Astrocyte (in vitro differentiated cells and primary cell): ENCODE results near the gene TUBGCP4. TPM values are rescaled to one million over a fixed set of nuclear protein-coding genes. Genes with fewer than 3 reads are reported as not detected.

Experiments
- DNase-seq: peaks from one replicate; pipeline ENCODE4 v3.0.0-alpha.2; 2010; ENCODE audit warnings: low read depth
- FAIRE-seq: peaks from 2 replicates; lab custom pipeline; 2011; peaks lifted over from hg19 to GRCh38; lab: Jason Lieb, UNC
- H2AFZ ChIP-seq: 2 replicates; pipeline ENCODE4 v1.6.0; 2012; ENCODE audit warnings: low read depth, low read length, inconsistent platforms
- H3K27ac ChIP-seq: 2 replicates; pipeline ENCODE4 v1.5.1; 2011; ENCODE audit warnings: low read depth, low read length, inconsistent platforms
- H3K27me3 ChIP-seq: 2 replicates; pipeline ENCODE4 v1.6.0; 2011; ENCODE audit warnings: low read length, inconsistent platforms; ENCODE audit not compliant: insufficient read depth
- H3K36me3 ChIP-seq: 2 replicates; pipeline ENCODE4 v1.5.1; 2011; ENCODE audit warnings: low read length, inconsistent platforms; ENCODE audit not compliant: insufficient read depth
- H3K4me1 ChIP-seq: 2 replicates; pipeline ENCODE4 v1.5.1; 2011; ENCODE audit warnings: low read length, inconsistent platforms; ENCODE audit not compliant: insufficient read depth
- H3K4me2 ChIP-seq: 2 replicates; pipeline ENCODE4 v1.6.0; 2012; ENCODE audit warnings: low read length, inconsistent platforms
- H3K4me3 ChIP-seq: 2 replicates; pipeline ENCODE4 v1.5.1; 2011; ENCODE audit warnings: low read depth, mild to moderate bottlenecking, low read length, inconsistent platforms; ENCODE audit not compliant: insufficient read depth
- H3K79me2 ChIP-seq: 2 replicates; pipeline ENCODE4 v1.6.0; 2012; ENCODE audit warnings: mild to moderate bottlenecking, low read length, inconsistent platforms; ENCODE audit not compliant: insufficient read depth
- H3K9ac ChIP-seq: 2 replicates; pipeline ENCODE4 v1.6.0; 2012; ENCODE audit warnings: mild to moderate bottlenecking, low read length, inconsistent platforms
- H3K9me3 ChIP-seq: 2 replicates; pipeline ENCODE4 v1.5.1; 2012; ENCODE audit warnings: low read depth, mild to moderate bottlenecking, low read length, inconsistent platforms; ENCODE audit not compliant: insufficient read depth
- H4K20me1 ChIP-seq: 2 replicates; pipeline ENCODE4 v1.6.0; 2012; ENCODE audit warnings: low read length, inconsistent platforms; ENCODE audit not compliant: insufficient read depth
- H3K27ac Mint-ChIP-seq: one replicate; pipeline ENCODE4 v1.8.0; 2021; ENCODE audit warnings: mild to moderate bottlenecking, mixed read lengths; ENCODE audit not compliant: unreplicated experiment
- H3K27me3 Mint-ChIP-seq: one replicate; pipeline ENCODE4 v1.8.0; 2021; ENCODE audit warnings: low read depth, mixed read lengths; ENCODE audit not compliant: unreplicated experiment
- H3K36me3 Mint-ChIP-seq: one replicate; pipeline ENCODE4 v1.8.0; 2021; ENCODE audit warnings: low read depth, mixed read lengths; ENCODE audit not compliant: unreplicated experiment
- H3K4me1 Mint-ChIP-seq: one replicate; pipeline ENCODE4 v1.8.0; 2021; ENCODE audit warnings: low read depth, mixed read lengths; ENCODE audit not compliant: unreplicated experiment
- H3K4me3 Mint-ChIP-seq: one replicate; pipeline ENCODE4 v1.8.0; 2021; ENCODE audit warnings: mild to moderate bottlenecking, moderate library complexity, mixed read lengths; ENCODE audit not compliant: unreplicated experiment
- H3K9me3 Mint-ChIP-seq: one replicate; pipeline ENCODE4 v1.8.0; 2021; ENCODE audit warnings: mild to moderate bottlenecking, mixed read lengths; ENCODE audit not compliant: unreplicated experiment
- EZH2 ChIP-seq: IDR thresholded peaks from 2 replicates; pipeline ENCODE4 v1.6.1; 2012; ENCODE audit warnings: mild to moderate bottlenecking, low read length, inconsistent platforms; ENCODE audit not compliant: insufficient read depth
- total RNA-seq: library from RNA; stranded (reverse); gene quantifications from 2 replicates; pipeline ENCODE4 v1.2.1, GENCODE V29; 2021
- TF ChIP-seq, protein P1 (sequence below): IDR thresholded peaks from 2 replicates; pipeline ENCODE4 v1.5.1; 2011; ENCODE audit warnings: low read depth, mild to moderate bottlenecking, inconsistent platforms, low read length, moderate library complexity; ENCODE audit not compliant: insufficient read depth

Gene TUBGCP4
- total RNA-seq, 1 donor from 2014 or later = 12.0 TPM

DNA sequence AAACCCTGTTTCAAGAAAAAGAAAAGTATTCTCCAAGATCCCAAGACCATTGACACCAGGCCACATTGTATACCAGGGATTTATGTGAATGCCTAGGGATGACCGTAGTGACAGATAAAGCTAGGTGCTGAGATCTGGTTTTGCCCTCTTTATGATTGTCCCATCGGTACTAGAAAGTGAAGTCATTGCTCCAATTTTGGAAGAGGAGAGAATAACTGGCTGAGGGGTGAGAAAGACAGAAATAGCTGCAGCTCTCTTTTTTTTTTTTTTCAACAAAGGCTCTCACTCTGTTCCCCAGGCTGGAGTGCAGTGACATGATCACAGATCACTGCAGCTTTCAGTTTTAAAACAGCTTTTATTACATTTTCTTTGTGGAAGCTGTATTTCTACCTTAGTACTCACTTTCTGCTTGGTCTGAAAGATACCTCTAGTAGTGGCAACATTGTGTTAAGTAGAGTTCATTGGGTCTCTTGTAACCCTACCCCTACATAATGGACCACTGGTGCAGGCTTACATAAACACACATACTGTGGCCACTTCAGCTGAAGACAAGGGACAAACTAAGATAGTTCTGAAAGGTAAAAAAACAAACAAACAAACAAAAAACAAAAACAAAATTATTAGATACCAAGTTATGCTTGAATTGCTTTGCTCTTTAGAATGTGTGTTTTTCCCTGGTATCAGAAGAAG, 18.1 kb upstream of the TUBGCP4 start:
- FAIRE-seq (no peak), DNase-seq (no peak)
- Mint-ChIP-seq H3K4me3 (no peak overlapping the region), H3K4me1 (no peaks in the 10 kb centered on the region), H3K36me3 (peaks cover 12% of the 10 kb centered on the region), H3K9me3 (no peaks in the 10 kb centered on the region), H3K27ac (no peak overlapping the region), H3K27me3 (no peaks in the 10 kb centered on the region)
- Histone ChIP-seq H3K27ac (no peak overlapping the region), H3K79me2 (no peaks in the 10 kb centered on the region), H2AFZ (no peak overlapping the region), H4K20me1 (no peaks in the 10 kb centered on the region), H3K27me3 (no peaks in the 10 kb centered on the region), H3K4me3 (no peak overlapping the region), H3K36me3 (no peaks in the 10 kb centered on the region), H3K4me1 (no peaks in the 10 kb centered on the region), H3K4me2 (no peak overlapping the region), H3K9me3 (no peaks in the 10 kb centered on the region), H3K9ac (no peak overlapping the region)
- TF ChIP-seq, protein P1, sequence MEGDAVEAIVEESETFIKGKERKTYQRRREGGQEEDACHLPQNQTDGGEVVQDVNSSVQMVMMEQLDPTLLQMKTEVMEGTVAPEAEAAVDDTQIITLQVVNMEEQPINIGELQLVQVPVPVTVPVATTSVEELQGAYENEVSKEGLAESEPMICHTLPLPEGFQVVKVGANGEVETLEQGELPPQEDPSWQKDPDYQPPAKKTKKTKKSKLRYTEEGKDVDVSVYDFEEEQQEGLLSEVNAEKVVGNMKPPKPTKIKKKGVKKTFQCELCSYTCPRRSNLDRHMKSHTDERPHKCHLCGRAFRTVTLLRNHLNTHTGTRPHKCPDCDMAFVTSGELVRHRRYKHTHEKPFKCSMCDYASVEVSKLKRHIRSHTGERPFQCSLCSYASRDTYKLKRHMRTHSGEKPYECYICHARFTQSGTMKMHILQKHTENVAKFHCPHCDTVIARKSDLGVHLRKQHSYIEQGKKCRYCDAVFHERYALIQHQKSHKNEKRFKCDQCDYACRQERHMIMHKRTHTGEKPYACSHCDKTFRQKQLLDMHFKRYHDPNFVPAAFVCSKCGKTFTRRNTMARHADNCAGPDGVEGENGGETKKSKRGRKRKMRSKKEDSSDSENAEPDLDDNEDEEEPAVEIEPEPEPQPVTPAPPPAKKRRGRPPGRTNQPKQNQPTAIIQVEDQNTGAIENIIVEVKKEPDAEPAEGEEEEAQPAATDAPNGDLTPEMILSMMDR = no peak
- no peak for TF ChIP-seq EZH2

DNA sequence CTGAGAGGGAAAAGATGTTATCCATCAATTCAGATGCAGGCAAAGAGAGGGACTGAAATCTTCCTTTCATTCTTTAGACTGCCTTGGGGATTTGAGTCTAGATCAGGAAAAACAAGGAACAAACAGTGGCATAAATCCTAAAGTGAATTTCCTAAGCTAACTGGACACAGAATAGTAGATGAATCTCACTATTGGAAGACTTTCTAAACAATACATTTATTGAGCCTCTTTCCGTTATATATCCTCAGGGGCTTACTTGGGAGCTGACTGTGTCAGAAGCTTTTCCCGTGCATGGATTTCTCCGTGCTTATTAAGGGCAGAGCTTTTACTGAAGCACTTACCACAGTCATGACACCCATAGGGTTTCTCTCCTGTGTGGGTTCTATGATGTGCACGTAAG, 10.1 kb upstream of the TUBGCP4 start:
- Mint-ChIP-seq H3K27me3 (no peaks in the 10 kb centered on the region), H3K4me3 (no peak overlapping the region), H3K4me1 (no peaks in the 10 kb centered on the region), H3K27ac (no peak overlapping the region), H3K36me3 (peaks cover 69% of the 10 kb centered on the region), H3K9me3 (peaks cover 40% of the 10 kb centered on the region)
- no peak overlapping the region for H3K9ac ChIP-seq
- FAIRE-seq = no peak
- no peaks in the 10 kb centered on the region for H3K27me3 ChIP-seq
- H3K4me3 ChIP-seq = no peak overlapping the region
- no peak overlapping the region for H3K4me2 ChIP-seq
- no peak for TF ChIP-seq EZH2
- TF ChIP-seq, protein P1 = no peak
- peaks cover 43% of the 10 kb centered on the region for H3K9me3 ChIP-seq
- H3K27ac ChIP-seq = no peak overlapping the region
- H3K79me2 ChIP-seq = peaks cover 5% of the 10 kb centered on the region
- H4K20me1 ChIP-seq = no peaks in the 10 kb centered on the region
- peaks cover 40% of the 10 kb centered on the region for H3K36me3 ChIP-seq
- DNase-seq = no peak
- H2AFZ ChIP-seq = no peak overlapping the region
- H3K4me1 ChIP-seq = no peaks in the 10 kb centered on the region

DNA sequence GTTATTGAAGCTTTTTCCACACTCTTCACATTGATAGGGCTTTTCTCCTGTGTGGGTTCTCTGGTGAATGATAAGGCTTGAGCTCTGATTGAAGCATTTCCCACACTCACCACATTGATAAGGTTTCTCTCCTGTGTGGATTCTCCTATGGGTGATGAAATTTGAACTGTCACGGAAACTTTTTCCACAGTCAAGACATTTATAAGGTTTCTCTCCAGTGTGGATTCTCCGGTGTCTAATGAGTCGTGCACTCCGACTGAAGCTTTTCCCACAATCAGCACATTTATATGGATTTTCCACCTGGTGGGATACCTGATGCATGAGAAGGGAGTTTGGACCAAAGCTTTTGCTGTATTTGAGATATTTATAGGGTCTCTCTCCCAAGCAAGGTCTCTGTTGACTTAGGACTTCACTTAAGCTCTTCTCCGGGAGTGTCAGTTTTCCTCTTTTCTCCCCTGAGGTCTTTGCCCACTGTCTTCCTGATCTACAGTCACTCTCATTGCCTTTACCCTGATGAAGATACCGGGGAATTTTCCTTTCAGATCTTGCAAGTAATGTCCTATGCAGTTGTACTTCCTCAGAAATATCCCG, 9.5 kb upstream of the TUBGCP4 start:
- DNase-seq (no peak), FAIRE-seq (no peak)
- Histone ChIP-seq H3K9me3 (peaks cover 43% of the 10 kb centered on the region), H3K9ac (no peak overlapping the region), H3K4me3 (no peak overlapping the region), H4K20me1 (no peaks in the 10 kb centered on the region), H3K36me3 (peaks cover 40% of the 10 kb centered on the region), H3K4me1 (no peaks in the 10 kb centered on the region), H3K27me3 (no peaks in the 10 kb centered on the region), H2AFZ (no peak overlapping the region), H3K27ac (no peak overlapping the region), H3K4me2 (no peak overlapping the region), H3K79me2 (peaks cover 5% of the 10 kb centered on the region)
- TF ChIP-seq, protein P1 = no peak
- no peak for TF ChIP-seq EZH2
- H3K27ac Mint-ChIP-seq = no peak overlapping the region
- peaks cover 40% of the 10 kb centered on the region for H3K9me3 Mint-ChIP-seq
- H3K4me3 Mint-ChIP-seq = no peak overlapping the region
- H3K27me3 Mint-ChIP-seq = no peaks in the 10 kb centered on the region
- no peaks in the 10 kb centered on the region for H3K4me1 Mint-ChIP-seq
- H3K36me3 Mint-ChIP-seq = peaks cover 74% of the 10 kb centered on the region
